K562 (cell line): ENCODE results near the gene CDK5RAP3.

ENCODE experiments used
- TBP ChIP-seq: optimal IDR thresholded peaks from 2 replicates; pipeline ENCODE3; 2011; ENCODE audit warnings: low read depth, low read length, improper control_type of control experiment
- TF ChIP-seq, protein P1 (sequence below): fragments of 150-350 bp; IDR thresholded peaks from 2 replicates; pipeline ENCODE4 v1.6.1; 2014; ENCODE audit warnings: low read depth, mild to moderate bottlenecking, low read length, borderline replicate concordance
- TF ChIP-seq, protein P2 (sequence below), 3 experiments: IDR thresholded peaks in 2 of 3; conservative IDR thresholded peaks in 1 of 3; 2 replicates each; pipeline ENCODE4 v1.5.1; 2011 to 2012; ENCODE audit warnings: low read length in 3 of 3, mild to moderate bottlenecking in 3 of 3, control low read depth in 2 of 3, improper control_type of control experiment in 1 of 3, inconsistent platforms in 1 of 3, low read depth in 1 of 3, mixed read lengths in 1 of 3, moderate library complexity in 1 of 3; ENCODE audit not compliant: insufficient read depth in 2 of 3
- TF ChIP-seq, protein P3 (sequence below), 2 experiments: fragments of 450-650 bp in 1 of 2; sonication (generic) in 1 of 2; formaldehyde crosslinking in 1 of 2; IDR thresholded peaks in 1 of 2; conservative IDR thresholded peaks in 1 of 2; 2 replicates each; pipeline versions ENCODE4 v1.6.1 to v1.8.1; 2016 to 2023; ENCODE audit warnings: mild to moderate bottlenecking in 2 of 2, moderate library complexity in 2 of 2, inconsistent platforms in 1 of 2, missing genetic modification reagents in 1 of 2

DNA sequence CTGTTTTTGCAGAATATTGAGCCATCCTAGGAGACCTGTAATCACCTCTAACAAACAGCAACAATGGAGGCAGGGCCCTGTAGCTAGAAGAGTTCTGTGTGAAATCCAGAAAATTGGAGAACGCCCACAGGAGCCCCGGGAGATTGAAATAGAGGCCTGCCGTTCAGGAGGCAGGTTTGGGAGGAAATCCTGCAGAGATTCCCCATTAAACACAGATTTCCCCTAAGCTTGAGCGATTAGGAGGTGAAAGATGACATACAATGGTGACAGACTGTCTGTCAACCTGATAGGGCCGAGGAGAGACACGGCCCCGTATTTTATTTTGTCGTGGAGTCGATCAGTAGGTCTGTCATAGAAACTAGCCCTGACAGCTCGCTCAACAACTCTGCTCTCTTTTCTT, 18.2 kb downstream of the CDK5RAP3 start:
- TF ChIP-seq, protein P1, sequence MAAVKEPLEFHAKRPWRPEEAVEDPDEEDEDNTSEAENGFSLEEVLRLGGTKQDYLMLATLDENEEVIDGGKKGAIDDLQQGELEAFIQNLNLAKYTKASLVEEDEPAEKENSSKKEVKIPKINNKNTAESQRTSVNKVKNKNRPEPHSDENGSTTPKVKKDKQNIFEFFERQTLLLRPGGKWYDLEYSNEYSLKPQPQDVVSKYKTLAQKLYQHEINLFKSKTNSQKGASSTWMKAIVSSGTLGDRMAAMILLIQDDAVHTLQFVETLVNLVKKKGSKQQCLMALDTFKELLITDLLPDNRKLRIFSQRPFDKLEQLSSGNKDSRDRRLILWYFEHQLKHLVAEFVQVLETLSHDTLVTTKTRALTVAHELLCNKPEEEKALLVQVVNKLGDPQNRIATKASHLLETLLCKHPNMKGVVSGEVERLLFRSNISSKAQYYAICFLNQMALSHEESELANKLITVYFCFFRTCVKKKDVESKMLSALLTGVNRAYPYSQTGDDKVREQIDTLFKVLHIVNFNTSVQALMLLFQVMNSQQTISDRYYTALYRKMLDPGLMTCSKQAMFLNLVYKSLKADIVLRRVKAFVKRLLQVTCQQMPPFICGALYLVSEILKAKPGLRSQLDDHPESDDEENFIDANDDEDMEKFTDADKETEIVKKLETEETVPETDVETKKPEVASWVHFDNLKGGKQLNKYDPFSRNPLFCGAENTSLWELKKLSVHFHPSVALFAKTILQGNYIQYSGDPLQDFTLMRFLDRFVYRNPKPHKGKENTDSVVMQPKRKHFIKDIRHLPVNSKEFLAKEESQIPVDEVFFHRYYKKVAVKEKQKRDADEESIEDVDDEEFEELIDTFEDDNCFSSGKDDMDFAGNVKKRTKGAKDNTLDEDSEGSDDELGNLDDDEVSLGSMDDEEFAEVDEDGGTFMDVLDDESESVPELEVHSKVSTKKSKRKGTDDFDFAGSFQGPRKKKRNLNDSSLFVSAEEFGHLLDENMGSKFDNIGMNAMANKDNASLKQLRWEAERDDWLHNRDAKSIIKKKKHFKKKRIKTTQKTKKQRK, result no peak
- TF ChIP-seq, protein P2, sequence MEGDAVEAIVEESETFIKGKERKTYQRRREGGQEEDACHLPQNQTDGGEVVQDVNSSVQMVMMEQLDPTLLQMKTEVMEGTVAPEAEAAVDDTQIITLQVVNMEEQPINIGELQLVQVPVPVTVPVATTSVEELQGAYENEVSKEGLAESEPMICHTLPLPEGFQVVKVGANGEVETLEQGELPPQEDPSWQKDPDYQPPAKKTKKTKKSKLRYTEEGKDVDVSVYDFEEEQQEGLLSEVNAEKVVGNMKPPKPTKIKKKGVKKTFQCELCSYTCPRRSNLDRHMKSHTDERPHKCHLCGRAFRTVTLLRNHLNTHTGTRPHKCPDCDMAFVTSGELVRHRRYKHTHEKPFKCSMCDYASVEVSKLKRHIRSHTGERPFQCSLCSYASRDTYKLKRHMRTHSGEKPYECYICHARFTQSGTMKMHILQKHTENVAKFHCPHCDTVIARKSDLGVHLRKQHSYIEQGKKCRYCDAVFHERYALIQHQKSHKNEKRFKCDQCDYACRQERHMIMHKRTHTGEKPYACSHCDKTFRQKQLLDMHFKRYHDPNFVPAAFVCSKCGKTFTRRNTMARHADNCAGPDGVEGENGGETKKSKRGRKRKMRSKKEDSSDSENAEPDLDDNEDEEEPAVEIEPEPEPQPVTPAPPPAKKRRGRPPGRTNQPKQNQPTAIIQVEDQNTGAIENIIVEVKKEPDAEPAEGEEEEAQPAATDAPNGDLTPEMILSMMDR (IDR thresholded peaks at IDR 0.05 in 2 of 3, conservative IDR thresholded peaks at IDR 0.05 in 1 of 3; ENCODE audit: insufficient read depth in 2 of 3, low read depth in 1 of 3, low read length in 3 of 3), result no peak
- TF ChIP-seq, protein P3, sequence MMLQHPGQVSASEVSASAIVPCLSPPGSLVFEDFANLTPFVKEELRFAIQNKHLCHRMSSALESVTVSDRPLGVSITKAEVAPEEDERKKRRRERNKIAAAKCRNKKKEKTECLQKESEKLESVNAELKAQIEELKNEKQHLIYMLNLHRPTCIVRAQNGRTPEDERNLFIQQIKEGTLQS (IDR thresholded peaks at IDR 0.05), result no peak
- TF ChIP-seq, protein P3 (CRISPR knock-in tag; conservative IDR thresholded peaks at IDR 0.05), result no peak
- TF ChIP-seq TBP, result no peak
